Body of pancreas (tissue), 4 donors: ENCODE results near the gene BRWD1. TPM values are rescaled to one million over a fixed set of nuclear protein-coding genes. Genes with fewer than 3 reads are reported as not detected.
"Not testable (repeated sequence)": the region's sequence is repeated elsewhere in the genome, so short reads cannot be mapped to it uniquely, and the experiment has no call there.

Experiments
- ATAC-seq: fragments of 150-250 bp; one replicate; pipeline ENCODE4 v1.9.1; 2016
- DNase-seq, 4 donors: peaks; one replicate each; pipeline ENCODE4 v3.0.0-alpha.2; 2019
- H3K27ac ChIP-seq, 4 donors: fragments of 200-600 bp; sonication (generic); 1 replicate in 3 of 4; 2 replicates in 1 of 4; pipeline versions ENCODE4 v1.5.1 to v1.6.1; 2016 to 2019; ENCODE audit warnings: mild to moderate bottlenecking in 1 of 4, mixed read lengths in 1 of 4, moderate library complexity in 1 of 4
- H3K27me3 ChIP-seq, 2 donors: fragments of 200-600 bp; sonication (generic); one replicate each; pipeline ENCODE4 v1.6.0; 2016; ENCODE audit warnings: mild to moderate bottlenecking in 1 of 2
- H3K36me3 ChIP-seq, 2 donors: fragments of 200-600 bp; sonication (generic); replicated peaks in 1 of 2; 2 replicates each; pipeline ENCODE4 v1.5.1; 2016; ENCODE audit warnings: low read depth in 2 of 2; ENCODE audit not compliant: insufficient read depth in 1 of 2
- H3K4me1 ChIP-seq: fragments of 200-600 bp; sonication (generic); one replicate; pipeline ENCODE4 v1.6.0; 2016
- H3K4me3 ChIP-seq, 2 donors: fragments of 200-600 bp; sonication (generic); 1 replicate in 1 of 2; 2 replicates in 1 of 2; pipeline ENCODE4 v1.5.1; 2016 to 2019
- H3K9me3 ChIP-seq, 3 donors: fragments of 200-600 bp; sonication (generic); 1 replicate in 2 of 3; 2 replicates in 1 of 3; pipeline ENCODE4 v1.5.1; 2016
- POLR2A ChIP-seq, 3 donors: fragments of 450-650 bp; IDR thresholded peaks; one replicate each; pipeline ENCODE4 v1.6.1; 2016; ENCODE audit warnings: antibody characterized with exemption in 3 of 3, mild to moderate bottlenecking in 2 of 3
- WGBS, 2 donors: methylation state at CpG; one replicate each; pipeline ENCODE4 v1.1.5; 2017; 5-methylcytosine and 5-hydroxymethylcytosine counted together
- intact Hi-C: fragments of 100-400 bp; cut with DNase I; formaldehyde crosslinking; loops from one replicate; pipeline ENCODE4 v1.15.1; 2023
- total RNA-seq, 2 donors: library from RNA; depleted of rRNA; stranded (reverse); fragments of >200 nt; gene quantifications; one replicate each; pipeline ENCODE4 v1.1.0, GENCODE V29; 2016
- TF ChIP-seq, protein P1 (sequence below), 7 experiments: fragments of 450-650 bp in 4 of 7; fragments of 200-600 bp in 3 of 7; sonication (generic) in 3 of 7; IDR thresholded peaks; one replicate each; pipeline ENCODE4 v1.5.1; 2016 to 2019; ENCODE audit warnings: antibody characterized with exemption in 7 of 7

Gene BRWD1
- total RNA-seq, 2 donors from 2014 or later, result 53.7 to 75.2 TPM

DNA sequence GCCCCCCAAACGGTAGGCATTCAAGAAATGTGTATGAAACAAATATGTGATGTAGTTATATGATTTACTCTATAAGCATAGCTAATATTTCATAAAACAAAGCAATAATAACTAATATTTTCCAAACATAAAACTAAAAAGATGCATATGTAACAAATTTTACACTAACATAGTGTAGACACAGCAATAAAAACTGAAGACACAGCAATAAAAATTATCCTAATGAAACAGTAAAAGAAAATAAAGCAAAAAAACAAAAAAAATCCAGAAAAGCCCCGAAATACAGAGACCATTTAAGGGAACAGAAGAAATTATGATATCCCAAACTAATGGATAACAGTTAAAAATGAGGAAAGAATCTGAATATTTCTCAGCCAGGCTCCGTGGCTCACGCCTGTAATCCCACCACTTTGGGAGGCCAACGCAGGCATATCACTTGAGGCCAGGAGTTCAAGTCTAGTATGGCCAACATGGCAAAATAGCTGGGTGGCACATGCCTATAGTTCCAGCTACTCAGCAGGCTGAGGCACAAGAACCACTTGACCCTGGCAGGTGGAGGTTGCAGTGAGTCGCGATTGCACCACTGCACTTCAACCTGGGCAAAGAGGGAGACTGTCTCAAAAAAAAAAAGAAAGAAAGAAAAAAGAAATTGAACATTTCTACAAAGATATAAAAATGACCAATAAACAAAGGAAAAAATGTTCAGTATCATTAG lies 92.0 kb downstream of the BRWD1 start:
- Histone ChIP-seq H3K27me3 (no peaks in the 10 kb centered on the region), H3K4me1 (no peaks in the 10 kb centered on the region), H3K4me3 (no peak overlapping the region), H3K27ac (no peak overlapping the region), H3K36me3 (peaks cover 0 to 7% of the 10 kb centered on the region in 2 donors), H3K9me3 (no peaks in the 10 kb centered on the region)
- intact Hi-C loops, result no loop called here
- DNase-seq, result no peak
- ATAC-seq, result no peak
- TF ChIP-seq POLR2A (IDR thresholded peaks at IDR 0.05), result no peak
- TF ChIP-seq, protein P1, sequence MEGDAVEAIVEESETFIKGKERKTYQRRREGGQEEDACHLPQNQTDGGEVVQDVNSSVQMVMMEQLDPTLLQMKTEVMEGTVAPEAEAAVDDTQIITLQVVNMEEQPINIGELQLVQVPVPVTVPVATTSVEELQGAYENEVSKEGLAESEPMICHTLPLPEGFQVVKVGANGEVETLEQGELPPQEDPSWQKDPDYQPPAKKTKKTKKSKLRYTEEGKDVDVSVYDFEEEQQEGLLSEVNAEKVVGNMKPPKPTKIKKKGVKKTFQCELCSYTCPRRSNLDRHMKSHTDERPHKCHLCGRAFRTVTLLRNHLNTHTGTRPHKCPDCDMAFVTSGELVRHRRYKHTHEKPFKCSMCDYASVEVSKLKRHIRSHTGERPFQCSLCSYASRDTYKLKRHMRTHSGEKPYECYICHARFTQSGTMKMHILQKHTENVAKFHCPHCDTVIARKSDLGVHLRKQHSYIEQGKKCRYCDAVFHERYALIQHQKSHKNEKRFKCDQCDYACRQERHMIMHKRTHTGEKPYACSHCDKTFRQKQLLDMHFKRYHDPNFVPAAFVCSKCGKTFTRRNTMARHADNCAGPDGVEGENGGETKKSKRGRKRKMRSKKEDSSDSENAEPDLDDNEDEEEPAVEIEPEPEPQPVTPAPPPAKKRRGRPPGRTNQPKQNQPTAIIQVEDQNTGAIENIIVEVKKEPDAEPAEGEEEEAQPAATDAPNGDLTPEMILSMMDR (IDR thresholded peaks at IDR 0.05), result no peak
- WGBS, 2 donors, result 93 to 99% methylated on average over 7 of the region's 7 CpGs

DNA sequence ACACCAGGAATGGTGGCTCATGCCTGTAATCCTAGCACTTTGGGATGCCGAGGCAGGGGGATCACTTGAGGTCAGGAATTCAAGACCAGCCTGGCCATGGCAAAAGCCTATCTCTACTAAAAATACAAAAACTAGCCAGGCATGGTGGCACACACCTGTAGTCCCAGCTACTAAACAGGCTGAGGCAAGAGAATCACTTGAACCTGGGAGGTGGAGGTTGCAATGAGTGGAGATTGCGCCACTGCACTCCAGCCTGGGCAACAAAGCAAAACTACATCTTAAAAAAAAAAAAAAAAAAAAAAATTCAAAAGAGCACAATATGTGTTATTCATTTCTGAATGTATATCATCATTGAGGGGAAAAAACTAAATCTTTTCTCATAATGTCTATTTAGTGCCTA lies 92.6 kb downstream of the BRWD1 start:
- WGBS, 2 donors, result 85 to 100% methylated on average over 2 of the region's 2 CpGs

DNA sequence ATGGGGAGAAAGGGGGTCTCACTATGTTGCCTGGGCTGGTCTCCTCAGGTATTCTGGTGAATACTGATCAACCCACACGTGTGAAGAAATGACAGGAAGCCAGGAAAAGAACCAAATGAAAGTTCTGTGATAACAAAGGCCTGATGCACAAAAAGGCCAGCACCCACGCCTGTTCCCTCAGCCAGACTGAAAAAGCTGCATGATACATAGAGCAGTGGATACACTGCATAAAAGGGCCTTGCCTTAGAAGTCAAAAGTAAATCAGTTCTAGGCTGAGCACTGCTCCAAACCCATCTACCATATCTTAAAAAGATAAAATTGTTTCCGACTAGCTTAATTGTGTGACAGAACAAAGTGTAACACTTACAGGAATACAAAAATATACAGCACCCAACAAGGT lies 93.3 kb downstream of the BRWD1 start:
- Histone ChIP-seq H3K9me3 (no peaks in the 10 kb centered on the region), H3K27ac (no peak overlapping the region), H3K27me3 (no peaks in the 10 kb centered on the region), H3K4me3 (no peak overlapping the region), H3K36me3 (peaks cover 7 to 9% of the 10 kb centered on the region in 2 donors), H3K4me1 (no peaks in the 10 kb centered on the region)
- intact Hi-C loops, result no loop called here
- TF ChIP-seq, protein P1 (IDR thresholded peaks at IDR 0.05), result no peak
- TF ChIP-seq POLR2A (IDR thresholded peaks at IDR 0.05), result no peak
- no peak for DNase-seq
- no peak for ATAC-seq
- 73 to 88% methylated on average over 3 of the region's 3 CpGs for WGBS, 2 donors

More for the DNA sequence above, 92.6 kb downstream of the BRWD1 start:
- H3K9me3 ChIP-seq, DNase-seq, H3K36me3 ChIP-seq, H3K27me3 ChIP-seq, H3K4me1 ChIP-seq, ATAC-seq, H3K27ac ChIP-seq, intact Hi-C loops, H3K4me3 ChIP-seq: not testable (repeated sequence)

DNA sequence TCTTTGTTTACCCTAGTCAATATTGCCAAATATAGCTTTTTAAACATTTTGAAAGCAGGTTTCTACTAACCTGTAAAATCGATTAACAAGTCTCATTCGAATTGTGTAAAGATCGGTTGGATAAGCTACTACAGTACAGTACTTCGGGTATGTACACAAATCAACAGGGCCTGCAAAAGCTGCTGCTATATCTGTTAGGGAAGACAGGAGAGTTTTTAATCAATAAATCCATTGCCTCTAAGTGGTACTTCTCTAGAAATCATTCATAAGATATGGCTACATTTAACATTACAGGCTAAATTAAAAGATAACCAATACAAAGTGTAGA lies 95.4 kb downstream of the BRWD1 start:
- no peaks in the 10 kb centered on the region for H3K9me3 ChIP-seq
- H3K4me3 ChIP-seq, result no peak overlapping the region
- TF ChIP-seq POLR2A (IDR thresholded peaks at IDR 0.05), result no peak
- TF ChIP-seq, protein P1 (IDR thresholded peaks at IDR 0.05), result no peak
- H3K4me1 ChIP-seq, result no peaks in the 10 kb centered on the region
- intact Hi-C loops, result no loop called here
- DNase-seq (no peak), ATAC-seq (no peak)
- H3K27me3 ChIP-seq, result no peaks in the 10 kb centered on the region
- 29 to 37% methylated on average over 4 of the region's 4 CpGs for WGBS, 2 donors
- peaks cover 2 to 11% of the 10 kb centered on the region in 2 donors for H3K36me3 ChIP-seq
- peak overlapping the region in 1 of 4 donors; percentile 9 for H3K27ac ChIP-seq

DNA sequence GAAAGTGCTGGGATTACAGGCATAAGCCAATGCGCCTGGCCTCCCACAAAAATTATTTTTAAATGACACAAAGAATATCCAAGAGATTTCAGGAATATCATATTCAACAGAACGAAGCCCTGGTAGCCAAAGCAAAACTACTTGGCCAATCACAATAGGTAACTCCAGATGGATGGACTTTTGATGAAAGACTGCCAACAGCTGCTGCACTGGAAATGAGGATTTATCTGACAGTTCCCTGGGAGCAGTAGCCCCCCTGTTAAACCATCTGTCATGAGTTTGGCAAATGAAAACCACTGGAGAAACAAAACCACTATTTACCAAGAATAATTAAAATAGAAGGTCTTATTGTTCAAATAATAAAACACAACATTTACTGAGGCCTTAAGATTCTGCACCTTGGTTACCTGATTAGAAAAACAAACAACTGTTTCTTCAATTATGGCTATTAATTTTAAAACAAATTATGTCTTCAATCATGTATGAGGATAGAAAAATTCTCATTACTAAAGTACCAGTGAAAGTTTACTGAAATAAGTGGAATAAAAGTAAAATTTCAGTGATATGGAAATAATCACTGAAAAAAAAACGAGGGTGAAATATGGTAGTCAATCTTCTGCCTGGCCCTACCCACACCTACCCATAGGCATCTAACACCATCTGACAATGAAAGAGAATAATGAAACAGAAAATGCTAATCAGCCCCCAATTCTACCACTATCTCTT lies 95.9 kb downstream of the BRWD1 start:
- intact Hi-C loops, result no loop called here
- H3K27me3 ChIP-seq, result no peaks in the 10 kb centered on the region
- peak overlapping the region in 1 of 4 donors; percentile 9 for H3K27ac ChIP-seq
- no peak overlapping the region for H3K4me3 ChIP-seq
- DNase-seq (no peak), ATAC-seq (no peak)
- peaks cover 2 to 11% of the 10 kb centered on the region in 2 donors for H3K36me3 ChIP-seq
- WGBS, 2 donors, result 62 to 63% methylated on average over 3 of the region's 3 CpGs
- H3K9me3 ChIP-seq, result no peaks in the 10 kb centered on the region
- no peaks in the 10 kb centered on the region for H3K4me1 ChIP-seq
- no peak for TF ChIP-seq POLR2A (IDR thresholded peaks at IDR 0.05)
- TF ChIP-seq, protein P1 (IDR thresholded peaks at IDR 0.05), result no peak
